SK-N-SH (cell line): ENCODE measurements around the gene TMEM63B. TPM values are rescaled to one million over a fixed set of nuclear protein-coding genes. Genes with fewer than 3 reads are reported as not detected.

Experiments
- CTCF ChIA-PET: fragments of 300-600, 350-600 bp; formaldehyde crosslinking; extraction: SDS; loops from one replicate; lab custom pipeline; 2021; lab: Yijun Ruan, JAX
- POLR2A ChIA-PET: fragments of 350-600 bp; sonication (Branson Sonifier 250); formaldehyde crosslinking; extraction: SDS; loops from one replicate; lab custom pipeline; 2020; ENCODE audit warnings: antibody characterized with exemption, inconsistent platforms; lab: Yijun Ruan, JAX
- DNase-seq: peaks from one replicate; pipeline ENCODE4 v3.0.0; 2012
- H2AFZ ChIP-seq: fragments of 200-600 bp; sonication (generic); 2 replicates; pipeline ENCODE4 v1.8.1; 2016; ENCODE audit warnings: antibody characterized with exemption, mild to moderate bottlenecking, low read depth
- H3F3A ChIP-seq: fragments of 200-600 bp; sonication (generic); replicated peaks from 2 replicates; pipeline ENCODE3; 2016; ENCODE audit warnings: antibody characterized with exemption, mild to moderate bottlenecking; ENCODE audit not compliant: insufficient read depth
- H3K27ac ChIP-seq, 2 experiments: fragments of 200-500 bp in 1 of 2; fragments of 200-600 bp in 1 of 2; sonication (Bioruptor generic) in 1 of 2; sonication (generic), shearing (Covaris generic) in 1 of 2; 2 replicates each; pipeline versions ENCODE4 v1.5.1 to v1.6.1; 2014 to 2016; ENCODE audit warnings: low read depth in 2 of 2, inconsistent platforms in 1 of 2, low read length in 1 of 2, mild to moderate bottlenecking in 1 of 2, mixed read lengths in 1 of 2
- H3K27me3 ChIP-seq: fragments of 200-600 bp; sonication (generic), shearing (Covaris generic); 2 replicates; pipeline ENCODE4 v1.6.1; 2016; ENCODE audit warnings: mixed run types; ENCODE audit not compliant: insufficient read depth
- H3K36me3 ChIP-seq, 2 experiments: fragments of 200-500 bp in 1 of 2; fragments of 200-600 bp in 1 of 2; sonication (Bioruptor generic) in 1 of 2; sonication (generic) in 1 of 2; replicated peaks in 1 of 2; 2 replicates each; pipeline versions ENCODE3 to v1.5.1; 2014 to 2016; ENCODE audit warnings: low read length in 1 of 2, mild to moderate bottlenecking in 1 of 2; ENCODE audit not compliant: insufficient read depth in 2 of 2, control insufficient read depth in 1 of 2
- H3K4me1 ChIP-seq, 2 experiments: fragments of 200-500 bp in 1 of 2; fragments of 200-600 bp in 1 of 2; sonication (Bioruptor generic) in 1 of 2; sonication (generic), shearing (Covaris generic) in 1 of 2; 2 replicates each; pipeline versions ENCODE4 v1.5.1 to v1.6.1; 2014 to 2016; ENCODE audit warnings: low read depth in 1 of 2, low read length in 1 of 2, mixed run types in 1 of 2; ENCODE audit not compliant: insufficient read depth in 2 of 2, control insufficient read depth in 1 of 2
- H3K4me2 ChIP-seq: fragments of 200-600 bp; sonication (generic), shearing (Covaris generic); 2 replicates; pipeline ENCODE4 v1.6.1; 2017; ENCODE audit warnings: mixed run types
- H3K4me3 ChIP-seq, 2 experiments: fragments of 200-500 bp in 1 of 2; fragments of 200-600 bp in 1 of 2; sonication (Bioruptor generic) in 1 of 2; sonication (generic), shearing (Covaris generic) in 1 of 2; 2 replicates each; pipeline versions ENCODE4 v1.5.1 to v1.8.1; 2014 to 2016; ENCODE audit warnings: low read depth in 2 of 2, inconsistent platforms in 1 of 2, low read length in 1 of 2, mild to moderate bottlenecking in 1 of 2, mixed read lengths in 1 of 2, moderate library complexity in 1 of 2
- H3K79me2 ChIP-seq: fragments of 200-600 bp; sonication (generic); 2 replicates; pipeline ENCODE4 v1.8.1; 2017; ENCODE audit warnings: mild to moderate bottlenecking; ENCODE audit not compliant: insufficient read depth
- H3K9ac ChIP-seq: fragments of 200-600 bp; sonication (generic); 2 replicates; pipeline ENCODE4 v1.6.1; 2017; ENCODE audit warnings: mixed run types
- H3K9me2 ChIP-seq: fragments of 200-600 bp; sonication (generic); 2 replicates; pipeline ENCODE4 v1.6.1; 2017; ENCODE audit warnings: mixed run types
- H3K9me3 ChIP-seq: fragments of 200-600 bp; sonication (generic); 2 replicates; pipeline ENCODE4 v1.6.1; 2017; ENCODE audit warnings: mixed run types, mild to moderate bottlenecking, moderate library complexity
- H4K20me1 ChIP-seq: fragments of 200-600 bp; sonication (generic); 2 replicates; pipeline ENCODE4 v1.6.1; 2017; ENCODE audit warnings: mild to moderate bottlenecking, mixed run types; ENCODE audit not compliant: insufficient read depth
- ELF1 ChIP-seq: IDR thresholded peaks from 2 replicates; pipeline ENCODE4 v1.4.0; 2012
- FOXM1 ChIP-seq: IDR thresholded peaks from 2 replicates; pipeline ENCODE4 v1.4.0; 2012; ENCODE audit warnings: low read depth, mild to moderate bottlenecking
- GABPA ChIP-seq: IDR thresholded peaks from 2 replicates; pipeline ENCODE4 v1.4.0; 2012; ENCODE audit warnings: low read depth, mild to moderate bottlenecking
- GATA2 ChIP-seq: sonication (generic); formaldehyde crosslinking; IDR thresholded peaks from 2 replicates; pipeline ENCODE4 v1.5.0; 2020; ENCODE audit warnings: mild to moderate bottlenecking, missing genetic modification reagents
- IRF3 ChIP-seq: fragments of 150-350 bp; IDR thresholded peaks from 2 replicates; pipeline ENCODE4 v1.6.1; 2016; ENCODE audit warnings: mild to moderate bottlenecking, low read depth, low read length
- MXI1 ChIP-seq: IDR thresholded peaks from 2 replicates; pipeline ENCODE4 v1.6.1; 2012; ENCODE audit warnings: mild to moderate bottlenecking, low read depth, low read length, improper control_type of control experiment
- POLR2AphosphoS5 ChIP-seq: IDR thresholded peaks from 2 replicates; pipeline ENCODE4 v1.6.1; 2012; ENCODE audit warnings: low read depth, low read length
- RCOR1 ChIP-seq: fragments of 150-350 bp; IDR thresholded peaks from 2 replicates; pipeline ENCODE4 v1.6.1; 2017; ENCODE audit warnings: antibody characterized with exemption, low read length
- TCF12 ChIP-seq: IDR thresholded peaks from 2 replicates; pipeline ENCODE4 v1.4.0; 2012
- ZBTB33 ChIP-seq: IDR thresholded peaks from 2 replicates; pipeline ENCODE4 v1.4.0; 2012; ENCODE audit warnings: low read depth, borderline replicate concordance
- WGBS: methylation state at CpG from one replicate; pipeline ENCODE4 v1.1.6; 2017; ENCODE audit warnings: low lambda C conversion rate; 5-methylcytosine and 5-hydroxymethylcytosine counted together
- polyA plus RNA-seq, 3 experiments: library from polyadenylated mRNA; depleted of rRNA; stranded (reverse); fragments of >200 nt; gene quantifications; 2 replicates each; pipeline ENCODE4 v1.2.3, GENCODE V29; 2012
- TF ChIP-seq, protein P1 (sequence below): fragments of 200-600 bp; sonication (generic); IDR thresholded peaks from 2 replicates; pipeline ENCODE4 v1.6.1; 2017; ENCODE audit warnings: antibody characterized with exemption, mild to moderate bottlenecking, moderate library complexity
- TF ChIP-seq, protein P2 (sequence below): IDR thresholded peaks from 2 replicates; pipeline ENCODE4 v1.6.1; 2012; ENCODE audit warnings: mild to moderate bottlenecking, low read depth, low read length, moderate library complexity
- TF ChIP-seq, protein P3 (sequence below): IDR thresholded peaks from 2 replicates; pipeline ENCODE4 v1.4.0; 2012; ENCODE audit warnings: low read depth

The TMEM63B gene
- polyA plus RNA-seq, 1 of the 3 experiments (the other 2 are of a cell fraction) = 52.7 TPM

- Histone ChIP-seq H3K4me3 (peak overlapping the region; percentile 62 to 92), H3F3A (peaks cover 11% of the 10 kb centered on the region), H3K9me3 (no peaks in the 10 kb centered on the region), H3K27ac (peak overlapping the region in 1 of 2 experiments; percentile 7; a peak in 1 of 4 replicates), H3K9me2 (no peaks in the 10 kb centered on the region), H3K27me3 (no peaks in the 10 kb centered on the region), H3K4me1 (peaks cover 26 to 27% of the 10 kb centered on the region in 2 experiments; a peak in 3 of 4 replicates), H4K20me1 (peaks cover 33% of the 10 kb centered on the region), H2AFZ (peak overlapping the region; percentile 86; the same call in 1 of the 2 replicates), H3K79me2 (peaks cover 80% of the 10 kb centered on the region), H3K4me2 (peak overlapping the region; percentile 98), H3K9ac (peak overlapping the region; percentile 78), H3K36me3 (peaks cover 6% of the 10 kb centered on the region in 2 experiments)
- POLR2A ChIA-PET = no interaction called here
- TF ChIP-seq, protein P1, sequence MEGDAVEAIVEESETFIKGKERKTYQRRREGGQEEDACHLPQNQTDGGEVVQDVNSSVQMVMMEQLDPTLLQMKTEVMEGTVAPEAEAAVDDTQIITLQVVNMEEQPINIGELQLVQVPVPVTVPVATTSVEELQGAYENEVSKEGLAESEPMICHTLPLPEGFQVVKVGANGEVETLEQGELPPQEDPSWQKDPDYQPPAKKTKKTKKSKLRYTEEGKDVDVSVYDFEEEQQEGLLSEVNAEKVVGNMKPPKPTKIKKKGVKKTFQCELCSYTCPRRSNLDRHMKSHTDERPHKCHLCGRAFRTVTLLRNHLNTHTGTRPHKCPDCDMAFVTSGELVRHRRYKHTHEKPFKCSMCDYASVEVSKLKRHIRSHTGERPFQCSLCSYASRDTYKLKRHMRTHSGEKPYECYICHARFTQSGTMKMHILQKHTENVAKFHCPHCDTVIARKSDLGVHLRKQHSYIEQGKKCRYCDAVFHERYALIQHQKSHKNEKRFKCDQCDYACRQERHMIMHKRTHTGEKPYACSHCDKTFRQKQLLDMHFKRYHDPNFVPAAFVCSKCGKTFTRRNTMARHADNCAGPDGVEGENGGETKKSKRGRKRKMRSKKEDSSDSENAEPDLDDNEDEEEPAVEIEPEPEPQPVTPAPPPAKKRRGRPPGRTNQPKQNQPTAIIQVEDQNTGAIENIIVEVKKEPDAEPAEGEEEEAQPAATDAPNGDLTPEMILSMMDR = peak; percentile 19; the same call in 1 of the 2 replicates
- no peak for TF ChIP-seq FOXM1
- CTCF ChIA-PET = interaction anchor here (1.0 to 2.0 kb wide), 5 partner anchors 16 to 359 kb away, joined by 3 to 7 read pairs (median 3); no protein-coding TSS in a partner anchor
- WGBS = 12% methylated on average over 35 of the region's 49 CpGs
- DNase-seq = peak; percentile 82
Measured at GRCh38 chr6:44128020-44128917, 915 bp downstream of the TMEM63B start.

- Histone ChIP-seq H3K36me3 (peaks cover 0 to 3% of the 10 kb centered on the region in 2 experiments), H3K9me3 (no peaks in the 10 kb centered on the region), H3K9me2 (no peaks in the 10 kb centered on the region), H3K4me3 (no peak overlapping the region), H3K27me3 (no peaks in the 10 kb centered on the region), H3K79me2 (peaks cover 63% of the 10 kb centered on the region), H4K20me1 (peaks cover 21% of the 10 kb centered on the region), H3K4me2 (no peak overlapping the region), H3K4me1 (peaks cover 10 to 26% of the 10 kb centered on the region in 2 experiments; a peak in 3 of 4 replicates), H3F3A (peaks cover 3% of the 10 kb centered on the region), H3K27ac (no peak overlapping the region), H3K9ac (no peak overlapping the region), H2AFZ (no peak overlapping the region)
- no peak for DNase-seq
- ChIA-PET POLR2A (interaction anchor here (1.0 kb wide), 1 partner anchor 117 kb away, joined by 4 read pairs; the partner anchor contains the start of gene HSP90AB1), CTCF (interaction anchor here (1.1 to 2.0 kb wide), 3 partner anchors 14 to 33 kb away, joined by 3 to 7 read pairs (median 7); no protein-coding TSS in a partner anchor)
- TF ChIP-seq, protein P2, sequence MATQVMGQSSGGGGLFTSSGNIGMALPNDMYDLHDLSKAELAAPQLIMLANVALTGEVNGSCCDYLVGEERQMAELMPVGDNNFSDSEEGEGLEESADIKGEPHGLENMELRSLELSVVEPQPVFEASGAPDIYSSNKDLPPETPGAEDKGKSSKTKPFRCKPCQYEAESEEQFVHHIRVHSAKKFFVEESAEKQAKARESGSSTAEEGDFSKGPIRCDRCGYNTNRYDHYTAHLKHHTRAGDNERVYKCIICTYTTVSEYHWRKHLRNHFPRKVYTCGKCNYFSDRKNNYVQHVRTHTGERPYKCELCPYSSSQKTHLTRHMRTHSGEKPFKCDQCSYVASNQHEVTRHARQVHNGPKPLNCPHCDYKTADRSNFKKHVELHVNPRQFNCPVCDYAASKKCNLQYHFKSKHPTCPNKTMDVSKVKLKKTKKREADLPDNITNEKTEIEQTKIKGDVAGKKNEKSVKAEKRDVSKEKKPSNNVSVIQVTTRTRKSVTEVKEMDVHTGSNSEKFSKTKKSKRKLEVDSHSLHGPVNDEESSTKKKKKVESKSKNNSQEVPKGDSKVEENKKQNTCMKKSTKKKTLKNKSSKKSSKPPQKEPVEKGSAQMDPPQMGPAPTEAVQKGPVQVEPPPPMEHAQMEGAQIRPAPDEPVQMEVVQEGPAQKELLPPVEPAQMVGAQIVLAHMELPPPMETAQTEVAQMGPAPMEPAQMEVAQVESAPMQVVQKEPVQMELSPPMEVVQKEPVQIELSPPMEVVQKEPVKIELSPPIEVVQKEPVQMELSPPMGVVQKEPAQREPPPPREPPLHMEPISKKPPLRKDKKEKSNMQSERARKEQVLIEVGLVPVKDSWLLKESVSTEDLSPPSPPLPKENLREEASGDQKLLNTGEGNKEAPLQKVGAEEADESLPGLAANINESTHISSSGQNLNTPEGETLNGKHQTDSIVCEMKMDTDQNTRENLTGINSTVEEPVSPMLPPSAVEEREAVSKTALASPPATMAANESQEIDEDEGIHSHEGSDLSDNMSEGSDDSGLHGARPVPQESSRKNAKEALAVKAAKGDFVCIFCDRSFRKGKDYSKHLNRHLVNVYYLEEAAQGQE = no peak
- TF ChIP-seq ELF1 (no peak), IRF3 (no peak), RCOR1 (no peak), ZBTB33 (no peak), POLR2AphosphoS5 (no peak), GATA2 (CRISPR knock-in tag) (no peak), TCF12 (no peak), MXI1 (no peak), GABPA (no peak)
- TF ChIP-seq, protein P3, sequence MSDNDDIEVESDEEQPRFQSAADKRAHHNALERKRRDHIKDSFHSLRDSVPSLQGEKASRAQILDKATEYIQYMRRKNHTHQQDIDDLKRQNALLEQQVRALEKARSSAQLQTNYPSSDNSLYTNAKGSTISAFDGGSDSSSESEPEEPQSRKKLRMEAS = no peak
- WGBS = 85% methylated on average over 2 of the region's 2 CpGs
Measured at GRCh38 chr6:44129841-44130322, 2.5 kb downstream of the TMEM63B start.
